Epithelial cell of umbilical artery (primary cell): ENCODE measurements around the gene LMO7. TPM values are rescaled to one million over a fixed set of nuclear protein-coding genes. Genes with fewer than 3 reads are reported as not detected.

Source experiments
- total RNA-seq: library from RNA; depleted of rRNA; stranded (reverse); fragments of >200 nt; gene quantifications from 2 replicates; pipeline ENCODE4 v1.2.3, GENCODE V29; 2014

Gene LMO7
- total RNA-seq, result 8.8 and 38.7 TPM in 2 replicates

GRCh38 chr13:75635828-75636435, at the start of gene LMO7:
Gene LMO7 (plus strand): TSS chr13:75636330. CDS start chr13:75636658, 328 bp downstream.

Other genes starting within 250 kb of the LMO7 start
- 57.6 and 64.6 TPM in 2 replicates for gene TBC1D4, start 154.2 kb upstream of the LMO7 start, total RNA-seq
- gene COMMD6, start 98.5 kb upstream of the LMO7 start, total RNA-seq, result 28.3 and 104 TPM in 2 replicates
- gene UCHL3, start 86.5 kb upstream of the LMO7 start, total RNA-seq, result 58.8 and 61.9 TPM in 2 replicates